GM12874 (cell line): ENCODE results near the gene OSBPL9.

Source experiments
- TF ChIP-seq, protein P1 (sequence below): IDR thresholded peaks from 2 replicates; pipeline ENCODE4 v1.5.1; 2011; ENCODE audit warnings: low read depth, mild to moderate bottlenecking, control low read depth, low read length, moderate library complexity; ENCODE audit not compliant: insufficient read depth

The OSBPL9 gene

DNA sequence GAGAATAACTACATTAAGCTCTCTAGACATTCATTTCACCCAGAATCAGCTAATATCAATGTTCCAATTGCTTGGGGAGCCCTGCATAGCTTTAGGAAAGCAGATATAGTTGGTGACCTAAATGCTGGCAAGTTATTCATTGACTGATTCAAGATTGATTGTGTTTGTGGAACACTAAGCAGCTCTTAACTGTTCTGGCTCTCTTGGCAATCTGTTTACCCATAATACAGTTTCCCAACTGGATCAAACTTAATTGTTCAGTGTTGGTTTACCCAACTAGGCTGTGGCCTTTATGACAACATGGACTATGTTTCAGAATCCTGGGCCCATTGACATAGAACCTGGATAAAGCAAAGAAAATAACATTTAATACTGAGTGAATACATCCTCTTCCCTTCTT is 178.0 kb downstream of the OSBPL9 start:
- TF ChIP-seq, protein P1, sequence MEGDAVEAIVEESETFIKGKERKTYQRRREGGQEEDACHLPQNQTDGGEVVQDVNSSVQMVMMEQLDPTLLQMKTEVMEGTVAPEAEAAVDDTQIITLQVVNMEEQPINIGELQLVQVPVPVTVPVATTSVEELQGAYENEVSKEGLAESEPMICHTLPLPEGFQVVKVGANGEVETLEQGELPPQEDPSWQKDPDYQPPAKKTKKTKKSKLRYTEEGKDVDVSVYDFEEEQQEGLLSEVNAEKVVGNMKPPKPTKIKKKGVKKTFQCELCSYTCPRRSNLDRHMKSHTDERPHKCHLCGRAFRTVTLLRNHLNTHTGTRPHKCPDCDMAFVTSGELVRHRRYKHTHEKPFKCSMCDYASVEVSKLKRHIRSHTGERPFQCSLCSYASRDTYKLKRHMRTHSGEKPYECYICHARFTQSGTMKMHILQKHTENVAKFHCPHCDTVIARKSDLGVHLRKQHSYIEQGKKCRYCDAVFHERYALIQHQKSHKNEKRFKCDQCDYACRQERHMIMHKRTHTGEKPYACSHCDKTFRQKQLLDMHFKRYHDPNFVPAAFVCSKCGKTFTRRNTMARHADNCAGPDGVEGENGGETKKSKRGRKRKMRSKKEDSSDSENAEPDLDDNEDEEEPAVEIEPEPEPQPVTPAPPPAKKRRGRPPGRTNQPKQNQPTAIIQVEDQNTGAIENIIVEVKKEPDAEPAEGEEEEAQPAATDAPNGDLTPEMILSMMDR: no peak

DNA sequence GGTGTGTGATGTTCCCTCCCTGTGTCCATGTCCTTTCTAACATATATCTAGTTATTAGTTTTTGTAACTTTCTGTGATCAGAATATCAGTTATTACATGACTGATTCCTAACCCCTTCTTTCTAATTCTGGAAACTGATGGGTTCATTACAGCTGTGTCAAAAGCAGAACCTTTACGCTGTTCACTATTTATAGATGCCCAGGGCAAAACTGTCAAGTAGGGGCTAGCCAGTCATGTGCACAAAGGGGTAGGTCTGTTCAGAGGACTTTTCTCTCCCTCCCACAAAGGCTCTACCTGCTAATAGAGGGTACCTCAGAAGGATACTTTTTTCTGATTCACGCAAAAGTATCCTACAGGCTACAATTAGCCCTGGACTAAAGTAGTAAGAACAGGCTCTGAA is 182.5 kb downstream of the OSBPL9 start:
- TF ChIP-seq, protein P1: no peak

DNA sequence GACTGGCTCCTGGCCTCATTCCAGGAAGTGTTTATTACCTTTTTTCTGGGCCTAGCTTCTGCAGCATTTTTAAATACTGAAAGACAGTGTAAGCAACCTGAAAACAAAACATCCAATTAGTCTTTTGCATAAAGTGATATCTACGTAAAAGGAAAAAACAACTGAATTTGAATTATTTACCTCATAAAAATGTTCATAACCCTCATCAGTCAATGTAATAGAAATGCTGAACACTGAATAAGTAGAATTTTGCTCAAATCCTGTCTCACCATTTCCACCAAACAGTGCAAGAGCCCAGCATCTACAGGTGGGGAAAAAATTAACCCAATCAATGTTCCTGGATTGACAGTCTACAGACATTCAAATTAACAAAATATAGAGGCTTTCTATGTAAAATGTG is 197.6 kb downstream of the OSBPL9 start:
- TF ChIP-seq, protein P1: no peak

DNA sequence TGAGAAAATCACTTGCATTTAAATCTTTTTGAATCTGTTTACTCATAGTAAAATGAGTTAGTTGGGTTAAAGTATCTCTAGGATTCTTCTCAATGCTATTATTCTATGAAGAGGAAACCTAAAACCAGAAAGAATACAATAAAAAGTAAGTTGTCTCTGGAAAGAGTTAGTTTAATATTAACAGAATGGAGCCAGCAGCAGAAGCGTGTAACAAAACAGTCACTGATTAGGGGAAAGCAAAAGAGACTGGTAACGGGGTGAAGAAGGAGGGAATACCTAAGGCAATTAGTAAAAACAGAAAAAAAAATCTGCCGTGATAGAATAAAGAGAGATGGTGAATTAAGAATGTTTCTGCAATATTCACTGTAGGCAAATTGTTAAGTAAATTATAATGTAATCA is 201.6 kb downstream of the OSBPL9 start:
- TF ChIP-seq, protein P1: no peak

DNA sequence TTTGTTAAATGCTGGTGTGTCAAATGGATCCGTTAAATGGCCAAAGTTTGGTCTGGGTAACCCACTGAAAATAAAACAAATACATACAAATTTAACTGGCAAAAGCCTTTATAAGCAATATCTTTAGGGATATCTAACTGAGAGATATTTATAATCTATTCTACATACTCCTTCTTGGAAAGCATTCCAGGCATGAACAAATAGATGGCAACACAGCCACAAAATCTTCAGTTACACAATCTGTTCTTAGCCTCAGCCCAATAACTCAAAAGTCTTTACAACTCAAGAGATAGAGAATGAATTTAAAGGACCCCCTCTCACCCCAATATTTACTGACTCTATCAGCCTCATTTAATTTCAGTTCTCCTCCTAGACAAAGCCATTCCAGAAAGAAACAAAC is 202.9 kb downstream of the OSBPL9 start:
- TF ChIP-seq, protein P1: no peak

DNA sequence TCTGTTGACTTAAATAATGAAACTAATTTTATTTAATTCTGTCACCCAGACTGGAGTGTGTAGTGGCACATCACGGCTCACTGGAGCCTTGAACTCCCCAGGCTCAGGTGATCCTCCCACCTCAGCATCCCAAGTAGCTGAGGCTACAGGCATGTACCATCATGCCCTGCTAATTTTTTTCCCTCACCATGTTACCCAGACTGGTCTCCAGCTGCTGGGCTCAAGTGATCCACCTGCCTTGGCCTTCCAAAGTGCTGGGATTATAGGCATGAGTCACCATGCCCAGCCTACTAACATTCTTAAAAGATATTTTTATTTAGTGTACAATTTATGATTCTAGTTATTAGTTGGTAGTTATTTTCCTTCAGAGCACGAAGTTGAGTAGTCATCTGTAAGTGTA is 212.2 kb downstream of the OSBPL9 start:
- TF ChIP-seq, protein P1: no peak

DNA sequence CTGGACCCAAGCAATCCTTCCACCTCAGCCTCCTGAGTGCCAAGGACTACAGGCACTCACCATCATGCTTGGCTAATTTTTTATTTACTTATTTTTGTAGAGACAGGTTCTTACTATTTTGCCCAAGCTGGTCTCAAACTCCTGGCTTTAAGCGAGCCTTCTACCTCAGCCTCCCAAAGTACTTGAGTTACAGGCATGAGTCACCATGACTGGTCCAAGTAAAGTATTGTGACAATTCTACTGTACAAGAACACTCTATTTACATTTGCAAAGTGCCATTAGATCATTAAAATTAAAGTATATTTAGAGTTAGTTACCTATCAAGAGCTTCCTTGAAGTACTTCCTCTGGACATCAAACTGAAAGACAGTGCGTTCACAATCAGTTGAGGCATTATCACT is 216.8 kb downstream of the OSBPL9 start:
- TF ChIP-seq, protein P1: no peak

DNA sequence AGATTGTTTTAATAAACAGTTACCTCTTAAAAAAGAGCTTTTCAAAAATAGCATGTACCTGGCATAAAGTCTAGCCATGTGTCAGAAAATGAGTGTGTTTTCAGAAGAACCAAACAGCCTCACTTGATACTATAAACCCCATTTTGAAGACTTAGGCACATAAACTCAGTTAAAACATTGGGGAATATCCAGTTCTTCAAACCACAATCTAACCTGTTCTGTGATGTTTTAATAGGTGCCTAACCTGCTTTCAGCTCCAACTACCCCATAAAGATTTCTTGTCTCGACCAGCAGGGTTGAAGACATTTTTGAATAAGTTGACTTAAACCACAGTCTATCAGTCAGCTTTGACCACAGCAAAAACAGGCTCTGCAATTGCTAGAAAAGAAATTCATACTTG is 220.4 kb downstream of the OSBPL9 start:
- TF ChIP-seq, protein P1: no peak
